ENCODE results near the gene TBC1D4.
"Not testable (repeated sequence)": the region's sequence is repeated elsewhere in the genome, so short reads cannot be mapped to it uniquely, and the experiment has no call there.

Gene TBC1D4

GRCh38 chr13:75352641-75353327 is 129.2 kb downstream of the TBC1D4 start:
- DNase-seq = no peak

- DNase-seq = not testable (repeated sequence)
Observed at GRCh38 chr13:75351538-75351937, 130.4 kb downstream of the TBC1D4 start.

- DNase-seq = no peak
Observed at GRCh38 chr13:75347925-75348324, 134.0 kb downstream of the TBC1D4 start.

- DNase-seq = no peak
Observed at GRCh38 chr13:75347457-75347856, 134.5 kb downstream of the TBC1D4 start.

- no peak for DNase-seq
Observed at GRCh38 chr13:75345193-75345592, 136.8 kb downstream of the TBC1D4 start.

- no peak for DNase-seq
Observed at GRCh38 chr13:75341028-75341427, 140.9 kb downstream of the TBC1D4 start.

- DNase-seq = no peak
Observed at GRCh38 chr13:75339635-75340374, 142.2 kb downstream of the TBC1D4 start.

- DNase-seq = no peak
Observed at GRCh38 chr13:75334634-75335447, 147.1 kb downstream of the TBC1D4 start.

GRCh38 chr13:75333103-75333502 is 148.9 kb downstream of the TBC1D4 start:
- no peak for DNase-seq

- no peak for DNase-seq
Observed at GRCh38 chr13:75331792-75332349, 150.1 kb downstream of the TBC1D4 start.

GRCh38 chr13:75330770-75331169 is 151.2 kb downstream of the TBC1D4 start:
- DNase-seq = no peak

- no peak for DNase-seq
Observed at GRCh38 chr13:75329723-75330122, 152.2 kb downstream of the TBC1D4 start.

- DNase-seq = no peak
Observed at GRCh38 chr13:75329097-75329496, 152.9 kb downstream of the TBC1D4 start.

- DNase-seq = no peak
Observed at GRCh38 chr13:75327135-75327510, 154.8 kb downstream of the TBC1D4 start.

- DNase-seq = peak; percentile 21
Observed at GRCh38 chr13:75326173-75327134, 155.5 kb downstream of the TBC1D4 start.

GRCh38 chr13:75325711-75326110 is 156.3 kb downstream of the TBC1D4 start:
- no peak for DNase-seq

GRCh38 chr13:75324413-75324940 is 157.5 kb downstream of the TBC1D4 start:
- no peak for DNase-seq

- DNase-seq = no peak
Observed at GRCh38 chr13:75321084-75321483, 160.9 kb downstream of the TBC1D4 start.

GRCh38 chr13:75319254-75319653 is 162.7 kb downstream of the TBC1D4 start:
- DNase-seq = no peak

- DNase-seq = no peak
Observed at GRCh38 chr13:75318138-75318833, 163.7 kb downstream of the TBC1D4 start.

- DNase-seq = no peak
Observed at GRCh38 chr13:75316427-75316826, 165.5 kb downstream of the TBC1D4 start.

Data from CD4-positive, alpha-beta T cell treated with Interferon gamma for 1 hour (primary cell).